Measurements from ENCODE around the gene ALOX5.
"Not testable (repeated sequence)": the region's sequence is repeated elsewhere in the genome, so short reads cannot be mapped to it uniquely, and the experiment has no call there.

Gene ALOX5

DNA sequence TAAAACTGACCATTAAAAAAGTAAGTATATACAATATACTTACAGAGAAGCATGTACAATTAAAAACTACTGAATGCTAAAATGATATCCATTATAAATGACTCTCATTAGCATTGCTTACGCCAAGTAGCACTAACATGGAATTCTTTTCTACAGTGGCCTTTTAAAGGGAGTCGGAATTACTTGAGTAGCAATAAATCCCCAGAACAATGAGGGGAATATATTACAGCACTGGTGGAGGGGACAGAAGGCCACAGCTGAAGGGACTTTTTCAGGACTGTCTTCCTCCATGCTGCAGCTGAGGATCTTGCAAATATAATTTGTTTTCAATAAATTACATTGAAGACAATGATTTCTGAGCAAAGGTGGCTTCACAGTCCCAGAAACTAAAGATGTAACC lies 97.0 kb downstream of the ALOX5 start:
- DNase-seq = no peak

DNA sequence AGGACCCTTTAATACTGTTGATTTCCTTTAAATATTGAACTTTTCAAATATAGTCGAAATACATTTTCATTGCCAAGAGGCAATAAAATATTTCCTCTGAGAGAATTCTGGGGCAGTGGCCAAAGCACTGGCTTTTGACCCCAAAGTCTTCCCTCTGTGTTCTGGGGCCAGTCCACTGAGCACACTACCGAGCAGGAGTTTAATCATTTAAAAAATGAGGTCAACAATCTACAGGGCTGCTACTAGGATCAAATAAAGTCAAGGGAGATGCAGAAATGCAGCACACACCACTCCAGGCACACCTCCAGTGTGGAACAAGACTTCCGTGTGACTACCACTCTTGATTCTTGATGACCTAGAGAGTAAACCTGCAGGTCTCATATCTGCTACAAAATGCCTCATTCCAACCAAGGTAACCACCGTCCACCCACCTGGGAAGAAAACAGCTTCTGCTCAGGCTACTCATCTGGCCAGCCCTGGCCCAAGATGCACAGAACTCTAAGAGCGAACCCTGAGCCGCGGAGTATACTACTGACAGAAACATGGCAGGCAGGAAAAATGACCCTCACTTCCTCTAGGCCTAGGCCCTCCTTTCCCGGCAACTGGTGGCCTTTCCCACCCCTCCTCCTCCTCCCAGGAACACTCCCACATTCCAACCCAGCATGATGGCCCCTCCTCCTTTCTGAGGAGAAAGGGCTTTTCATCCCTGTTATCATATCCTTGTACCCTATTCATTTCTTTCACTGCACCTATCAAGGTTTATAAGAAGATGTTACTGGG lies 97.7 kb downstream of the ALOX5 start:
- DNase-seq = no peak

- no peak for DNase-seq
Observed at GRCh38 chr10:45473126-45473525, 99.1 kb downstream of the ALOX5 start.

DNA sequence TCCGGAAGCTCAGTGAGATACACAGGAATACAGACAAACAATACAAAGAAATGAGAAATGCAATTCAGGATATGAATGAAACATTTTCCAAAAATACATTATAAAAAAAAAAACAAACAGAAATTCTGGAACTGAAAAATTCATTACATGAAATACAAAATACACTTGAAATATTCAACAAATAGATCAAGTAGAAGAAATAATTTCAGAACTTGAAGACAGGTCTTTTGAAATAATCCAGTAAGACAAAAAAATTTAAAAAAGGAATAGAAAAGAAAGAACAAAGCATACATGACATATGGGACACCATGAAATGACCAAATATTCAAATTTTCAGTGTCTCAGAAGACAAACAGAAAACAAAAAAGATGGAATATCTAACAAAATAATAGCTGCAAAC lies 102.5 kb downstream of the ALOX5 start:
- no peak for DNase-seq

DNA sequence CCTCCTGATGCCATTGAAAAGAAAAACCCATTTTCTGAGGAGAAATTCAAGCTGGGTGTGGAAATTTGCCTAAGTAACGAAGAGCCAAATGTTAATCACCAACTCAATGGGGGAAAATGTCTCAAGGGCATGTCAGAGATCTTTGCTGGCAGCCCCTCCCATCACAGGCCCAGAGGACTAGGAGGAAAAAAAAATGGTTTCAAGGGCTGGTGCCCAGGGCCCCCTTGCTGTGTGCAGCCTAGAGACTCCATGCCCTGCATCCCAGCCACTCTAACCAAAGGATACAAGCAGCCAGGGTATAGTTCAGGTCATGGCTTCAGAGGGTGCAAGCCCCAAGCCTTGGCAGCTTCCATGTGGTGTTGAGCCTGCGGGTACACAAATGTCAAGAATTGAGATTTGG lies 106.3 kb downstream of the ALOX5 start:
- DNase-seq = no peak

- not testable (repeated sequence) for DNase-seq
Observed at GRCh38 chr10:45481100-45481499, 107.1 kb downstream of the ALOX5 start.

GRCh38 chr10:45483002-45483401 lies 109.0 kb downstream of the ALOX5 start:
- DNase-seq = no peak

DNA sequence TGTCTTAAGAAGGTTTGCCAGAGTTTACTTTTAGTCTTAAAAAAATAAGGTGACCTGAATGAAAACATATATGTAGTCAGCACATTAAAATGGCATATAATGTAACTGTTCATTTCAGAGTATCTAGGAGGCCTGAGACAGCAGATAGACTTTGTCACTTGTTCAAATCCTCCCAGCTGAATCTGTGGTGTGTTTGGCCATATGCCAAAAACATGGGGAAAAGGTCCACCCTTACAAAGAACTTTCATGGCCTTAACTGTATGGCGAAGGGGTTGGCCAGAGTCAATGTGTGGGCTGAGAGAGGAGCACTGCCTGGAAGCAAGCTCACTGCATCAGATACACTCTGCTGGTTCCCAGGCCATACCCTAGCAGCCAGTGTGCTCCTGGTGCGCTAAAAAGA lies 113.7 kb downstream of the ALOX5 start:
- no peak for DNase-seq

DNA sequence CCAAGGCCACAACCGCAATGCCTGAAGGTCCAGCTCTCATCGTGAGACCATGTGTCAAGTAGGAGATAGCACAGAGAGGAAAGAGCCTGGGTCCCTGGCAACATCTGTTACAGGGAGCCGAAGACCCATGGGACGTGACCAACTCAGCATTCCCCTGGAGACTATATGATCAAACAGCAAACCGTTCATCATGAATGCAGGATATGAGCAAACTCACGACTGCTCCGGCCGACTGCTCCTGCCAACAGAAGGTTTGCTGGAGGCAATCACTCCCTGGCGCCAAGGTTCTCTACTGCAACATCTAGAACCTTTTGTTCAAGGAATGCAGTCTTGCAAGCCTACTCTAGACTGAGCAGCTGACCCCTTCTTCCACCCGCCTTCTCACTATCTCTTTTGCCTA lies 114.3 kb downstream of the ALOX5 start:
- no peak for DNase-seq

- no peak for DNase-seq
Observed at GRCh38 chr10:45490277-45490676, 116.3 kb downstream of the ALOX5 start.

GRCh38 chr10:45491061-45491460 lies 117.0 kb downstream of the ALOX5 start:
- no peak for DNase-seq

Data from NK-92 treated with Interleukin-12 subunit alpha and Interleukin-12 subunit beta, amount 100 ng/mL, for 24 hours (cell line).